ENCODE results near the gene MUC5B.

The MUC5B gene

GRCh38 chr11:1302461-1303125 is 79.7 kb downstream of the MUC5B start:
- no peak for DNase-seq

GRCh38 chr11:1303126-1303821 is 80.4 kb downstream of the MUC5B start:
- peak in 1 of 2 donors; percentile 27 for DNase-seq

- DNase-seq = no peak
Measured at GRCh38 chr11:1303973-1304372, 81.1 kb downstream of the MUC5B start.

DNA sequence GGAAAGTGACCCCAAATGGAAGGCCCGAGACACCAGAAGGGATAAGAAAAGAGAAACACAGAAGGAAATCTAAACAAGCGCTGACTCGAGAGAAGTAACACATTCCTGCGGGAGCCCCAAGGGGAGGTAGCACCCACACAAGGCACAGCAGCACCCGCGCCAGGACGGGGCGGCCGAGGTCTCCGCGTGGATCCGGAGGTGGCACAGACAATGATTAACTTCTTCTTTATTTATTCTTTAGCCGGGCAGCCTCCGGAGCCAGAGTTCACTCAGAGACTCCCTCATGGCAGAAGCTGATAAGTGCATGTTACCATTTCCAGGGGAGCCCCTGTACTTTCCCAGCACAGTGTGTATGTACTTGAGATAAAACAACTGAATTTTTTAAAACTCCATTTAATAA is 81.5 kb downstream of the MUC5B start:
- peak; percentile 51 to 66 for DNase-seq

DNA sequence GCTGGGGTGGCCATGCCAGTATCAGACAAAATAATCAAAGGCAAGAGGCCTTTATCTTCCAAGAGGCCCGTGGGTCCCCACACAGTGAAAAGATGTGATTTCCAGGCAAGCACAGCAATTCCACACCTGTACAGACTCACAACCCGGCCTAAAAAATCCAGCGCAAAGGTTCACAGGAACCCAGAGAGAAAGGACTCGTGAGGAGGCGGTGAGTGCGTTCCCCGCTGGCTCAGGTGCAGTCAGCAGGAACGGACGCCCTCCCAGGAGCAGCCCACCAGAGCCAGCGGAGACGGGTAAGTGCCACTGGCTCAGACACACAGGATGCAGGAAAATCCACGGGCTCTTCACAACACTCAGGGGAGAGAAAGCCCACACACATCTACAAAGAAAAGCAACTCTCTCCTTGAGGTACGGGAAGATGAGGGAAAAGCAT is 82.2 kb downstream of the MUC5B start:
- no peak for DNase-seq

- no peak for DNase-seq
Measured at GRCh38 chr11:1305501-1306056, 82.7 kb downstream of the MUC5B start.

DNA sequence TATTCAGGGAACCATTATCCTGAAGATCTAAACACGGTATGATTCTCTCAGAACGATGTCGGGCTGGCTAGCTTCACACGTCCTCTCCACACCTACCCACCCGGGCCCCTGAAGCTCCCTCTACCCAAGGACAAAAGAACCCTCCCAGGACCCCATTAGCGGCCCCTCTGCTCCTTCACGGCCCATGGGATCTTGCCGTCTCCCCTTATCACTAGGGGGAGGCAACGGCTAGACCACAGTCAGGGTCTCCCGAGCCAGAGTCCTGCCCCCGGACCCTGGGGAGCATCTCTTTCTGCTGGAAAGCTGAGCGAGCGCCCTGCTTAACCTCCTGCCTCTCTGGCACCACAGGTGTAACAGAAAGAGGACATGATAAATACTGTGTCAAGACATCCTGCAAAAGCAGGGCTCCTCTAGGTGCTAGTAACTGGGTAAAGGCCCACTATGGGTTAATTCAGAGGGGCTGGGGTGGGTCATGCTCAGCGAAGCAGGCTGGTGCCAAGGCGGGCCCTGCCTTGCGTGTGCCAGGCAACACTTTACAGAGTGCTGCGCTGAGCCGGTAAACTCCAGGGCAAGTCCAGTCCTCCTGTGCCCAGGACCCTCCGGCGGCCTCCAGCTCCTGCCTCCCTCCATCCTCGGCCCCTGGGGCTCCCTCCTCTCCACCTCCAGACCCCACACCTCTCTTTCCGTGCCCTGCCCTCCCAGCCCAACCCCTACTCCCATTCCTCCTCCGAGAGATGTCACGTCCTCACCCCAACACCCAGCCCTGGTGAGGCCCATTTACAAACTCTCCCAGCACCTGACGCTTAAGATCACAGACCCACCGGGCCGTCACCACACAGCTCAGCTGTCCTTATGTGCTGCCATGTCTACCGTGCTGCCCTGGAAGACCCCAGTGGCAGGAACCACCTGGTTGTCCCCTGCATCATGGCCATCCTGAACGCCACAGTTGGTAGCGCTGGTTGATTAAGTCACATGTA is 83.6 kb downstream of the MUC5B start:
- DNase-seq = no peak

- peak; percentile 47 to 70 for DNase-seq
Measured at GRCh38 chr11:1307163-1307870, 84.5 kb downstream of the MUC5B start.

DNA sequence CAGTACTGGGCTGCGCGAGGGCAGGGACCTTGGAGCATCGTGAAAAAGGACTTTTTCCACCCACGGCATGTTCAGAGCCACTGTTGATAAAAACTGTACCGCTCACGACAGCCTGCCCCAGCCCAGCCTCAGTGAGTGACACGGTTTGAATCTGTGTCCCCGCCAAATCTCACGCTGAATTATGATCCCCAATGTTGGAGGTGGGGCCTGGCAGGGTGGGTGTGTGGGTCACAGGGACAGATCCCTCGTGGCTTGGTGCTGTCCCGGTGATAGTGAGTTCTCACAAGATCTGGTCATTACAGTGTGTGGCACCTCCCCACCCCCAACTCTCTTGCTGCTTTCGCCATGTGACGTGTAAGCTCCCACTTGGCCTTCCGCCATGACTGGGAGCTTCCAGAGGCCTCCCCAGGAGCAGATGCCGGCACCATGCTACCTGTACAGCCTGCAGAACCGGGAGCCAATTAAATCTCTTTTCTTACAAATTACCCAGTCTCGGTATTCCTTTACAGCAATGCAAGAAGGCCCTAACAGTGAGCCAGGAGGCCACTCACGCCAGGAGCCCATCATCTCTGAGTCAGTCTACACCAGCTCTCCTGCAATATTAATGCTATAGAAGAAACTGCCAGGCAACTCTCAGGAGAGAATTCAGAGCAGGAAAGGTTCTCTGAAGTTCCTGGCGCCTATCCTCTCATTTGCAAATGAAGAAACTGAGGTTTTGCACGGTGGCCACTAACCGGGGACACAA is 85.3 kb downstream of the MUC5B start:
- peak in 1 of 2 donors; percentile 65 for DNase-seq

- no peak for DNase-seq
Measured at GRCh38 chr11:1308743-1309497, 86.1 kb downstream of the MUC5B start.

DNA sequence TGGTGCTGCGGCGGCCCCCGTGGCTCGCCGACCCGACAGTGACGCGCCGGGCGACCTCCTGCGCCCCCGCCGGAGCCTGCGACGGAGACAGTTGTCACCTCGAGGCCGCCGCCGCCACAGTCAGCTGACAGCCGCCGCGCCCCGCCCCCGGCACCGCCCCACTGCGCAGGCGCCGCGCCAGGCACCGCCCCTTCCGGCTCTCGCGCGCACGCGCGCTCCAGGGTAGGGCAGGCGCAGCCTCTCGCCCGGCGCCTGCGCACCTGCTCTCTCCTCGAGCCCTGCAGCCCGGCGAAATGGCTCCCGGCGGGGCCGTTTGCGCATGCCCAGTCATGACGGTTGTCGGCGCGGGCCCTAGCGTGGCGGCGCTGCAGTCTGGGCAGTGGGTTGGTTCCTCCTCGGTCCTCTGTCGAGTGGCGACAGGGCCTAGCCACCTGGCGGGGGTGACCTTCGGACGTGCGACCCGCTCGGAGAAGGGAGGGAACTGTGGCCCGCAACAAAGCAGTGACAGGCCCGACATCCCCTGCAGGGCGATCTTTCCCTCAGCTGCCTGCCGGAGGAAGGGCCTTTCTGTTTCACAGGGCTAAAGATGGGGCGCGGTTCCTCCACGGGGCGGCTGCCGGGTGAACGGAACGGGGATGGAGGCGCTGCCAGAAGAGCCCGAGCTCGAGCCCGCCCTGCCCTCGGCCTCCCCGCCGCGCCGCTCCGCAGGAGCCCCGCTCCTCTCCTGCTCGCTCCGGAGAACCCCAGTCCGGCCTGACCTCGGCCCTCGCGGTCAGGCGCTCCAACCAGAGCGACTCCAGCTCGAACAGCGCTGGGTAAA is 86.8 kb downstream of the MUC5B start, which contains the start of gene TOLLIP:
TSS of gene TOLLIP (minus strand) at position 135 of the 820 bp plus-strand sequence. CDS start at position 1, 134 bp downstream.
- peak; percentile 89 to 97 for DNase-seq

DNA sequence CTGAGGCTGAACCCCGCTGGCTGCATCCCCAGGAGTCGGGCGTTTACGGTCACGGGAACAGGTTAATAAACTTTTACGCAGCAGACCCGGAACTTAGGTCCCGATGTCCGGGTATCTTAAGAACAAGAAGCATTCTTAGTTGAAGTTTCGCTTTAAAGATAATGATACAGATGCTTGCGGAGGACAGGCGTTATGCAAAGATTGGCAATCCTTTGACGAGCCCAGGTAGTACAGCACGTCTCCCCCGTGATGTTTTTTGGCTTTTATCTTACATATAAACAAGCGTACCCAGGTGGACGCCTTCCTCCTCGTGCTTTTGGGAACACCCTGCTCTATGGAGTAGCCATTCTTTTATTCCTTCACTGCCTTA is 87.4 kb downstream of the MUC5B start:
- DNase-seq = no peak

GRCh38 chr11:1310772-1311468 is 88.1 kb downstream of the MUC5B start:
- DNase-seq = peak in 1 of 2 donors; percentile 41
